Anterior cingulate cortex (tissue), 58 donors: ENCODE measurements around the gene CMIP.

Experiments
- DNase-seq, 58 donors: peaks; one replicate each; lab custom pipeline; 2025; lab: John Stamatoyannopoulos, UW

The CMIP gene

DNA sequence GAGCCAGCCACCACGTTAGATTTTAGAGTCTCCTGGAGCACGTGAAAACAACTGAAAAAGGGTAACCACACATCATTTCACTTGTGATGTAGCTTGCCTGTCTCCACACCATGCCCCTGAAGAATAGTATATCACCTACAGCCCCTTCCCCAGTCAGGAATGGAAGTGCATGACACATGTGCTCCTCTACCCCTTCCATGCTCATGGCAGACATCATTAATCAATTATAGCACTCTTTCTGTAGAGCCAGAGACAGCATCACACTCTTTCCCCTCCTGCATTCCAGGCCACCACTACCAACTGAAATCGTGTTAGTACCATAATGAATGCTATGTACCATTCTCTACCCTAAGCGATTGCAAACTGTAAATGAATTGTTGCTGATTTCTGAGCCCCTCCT, 221.0 kb downstream of the CMIP start:
- no peak for DNase-seq

DNA sequence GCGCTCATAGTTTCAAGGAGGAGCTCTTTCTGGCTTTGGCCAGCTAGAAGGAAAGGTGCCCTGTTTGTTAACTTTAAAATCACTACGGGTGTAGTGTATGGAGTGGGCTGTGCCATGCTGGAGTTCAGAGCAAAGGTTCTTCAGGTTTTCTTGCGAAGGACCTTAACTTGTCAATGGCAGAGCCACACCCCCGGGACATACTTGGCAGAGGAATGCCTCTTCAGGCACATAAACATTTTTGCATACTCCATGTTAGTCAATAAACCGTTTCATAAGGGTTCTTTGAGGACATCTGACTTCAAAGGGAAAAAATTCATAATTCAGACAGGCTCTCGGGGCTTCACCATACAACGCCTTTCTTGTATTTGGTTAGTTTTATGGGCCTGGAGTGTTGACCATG, 221.5 kb downstream of the CMIP start:
- DNase-seq: no peak

GRCh38 chr16:81668243-81669097, 223.9 kb downstream of the CMIP start:
- no peak for DNase-seq

DNA sequence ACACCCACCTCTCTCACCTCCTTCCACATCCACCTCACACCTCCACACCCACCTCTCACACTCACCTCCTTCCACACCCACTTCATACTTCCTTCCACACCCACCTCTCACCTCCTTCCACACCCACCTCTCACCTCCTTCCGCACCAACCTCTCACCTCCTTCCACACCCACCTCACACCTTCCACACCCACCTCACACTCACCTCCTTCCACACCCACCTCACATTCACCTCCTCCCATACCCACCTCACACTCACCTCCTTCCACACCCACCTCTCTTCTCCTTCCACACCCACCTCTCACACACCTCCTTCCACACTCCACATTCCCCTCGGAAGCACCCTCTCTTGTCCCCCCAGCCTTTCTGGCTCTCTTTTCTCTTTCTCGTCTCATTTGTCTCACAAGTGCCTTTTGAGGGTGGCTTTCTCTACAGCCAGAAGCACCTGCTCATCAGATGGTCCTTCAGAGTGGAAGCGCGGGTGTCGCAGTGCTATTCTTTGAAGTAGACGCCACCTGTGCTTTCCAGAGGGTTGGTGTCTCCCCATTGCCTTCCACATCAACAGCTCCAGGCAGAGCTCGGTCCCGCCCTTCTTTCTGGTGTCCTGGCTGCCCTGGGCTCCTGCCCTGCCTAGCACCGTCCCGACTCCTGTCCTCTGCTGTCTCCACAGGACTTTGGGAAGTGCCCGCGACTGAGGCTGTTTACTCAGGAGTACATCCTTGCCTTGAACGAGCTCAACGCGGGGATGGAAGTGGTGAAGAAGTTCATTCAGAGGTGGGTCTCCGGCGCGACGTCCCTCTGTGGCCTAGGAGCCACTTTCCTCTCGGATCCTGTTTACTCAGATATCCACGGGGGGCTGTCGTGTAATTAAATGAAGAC, 225.1 kb downstream of the CMIP start:
- no peak for DNase-seq

GRCh38 chr16:81671738-81672597, 227.4 kb downstream of the CMIP start:
- no peak for DNase-seq

- no peak for DNase-seq
Measured at GRCh38 chr16:81673432-81673831, 228.8 kb downstream of the CMIP start.

DNA sequence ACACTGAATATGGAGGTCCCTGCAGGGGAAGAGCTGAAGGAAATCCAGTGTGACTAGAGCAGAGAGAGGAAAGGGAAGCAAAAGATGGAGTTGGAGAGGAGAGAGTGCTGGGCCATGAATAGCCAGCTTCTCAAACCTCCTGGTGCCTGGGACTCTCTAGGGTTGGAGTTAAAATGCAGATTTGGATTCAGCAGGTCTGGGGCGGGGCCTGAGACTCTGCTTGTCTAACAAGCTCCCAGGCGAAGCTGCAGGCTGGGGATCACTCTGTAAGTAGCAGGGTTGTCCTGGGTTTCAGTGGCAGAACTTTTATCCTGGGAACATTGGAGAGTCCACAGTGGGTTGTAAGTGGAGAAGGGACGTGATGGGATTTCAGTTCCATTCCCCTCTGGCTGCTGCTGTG, 231.1 kb downstream of the CMIP start:
- no peak for DNase-seq

DNA sequence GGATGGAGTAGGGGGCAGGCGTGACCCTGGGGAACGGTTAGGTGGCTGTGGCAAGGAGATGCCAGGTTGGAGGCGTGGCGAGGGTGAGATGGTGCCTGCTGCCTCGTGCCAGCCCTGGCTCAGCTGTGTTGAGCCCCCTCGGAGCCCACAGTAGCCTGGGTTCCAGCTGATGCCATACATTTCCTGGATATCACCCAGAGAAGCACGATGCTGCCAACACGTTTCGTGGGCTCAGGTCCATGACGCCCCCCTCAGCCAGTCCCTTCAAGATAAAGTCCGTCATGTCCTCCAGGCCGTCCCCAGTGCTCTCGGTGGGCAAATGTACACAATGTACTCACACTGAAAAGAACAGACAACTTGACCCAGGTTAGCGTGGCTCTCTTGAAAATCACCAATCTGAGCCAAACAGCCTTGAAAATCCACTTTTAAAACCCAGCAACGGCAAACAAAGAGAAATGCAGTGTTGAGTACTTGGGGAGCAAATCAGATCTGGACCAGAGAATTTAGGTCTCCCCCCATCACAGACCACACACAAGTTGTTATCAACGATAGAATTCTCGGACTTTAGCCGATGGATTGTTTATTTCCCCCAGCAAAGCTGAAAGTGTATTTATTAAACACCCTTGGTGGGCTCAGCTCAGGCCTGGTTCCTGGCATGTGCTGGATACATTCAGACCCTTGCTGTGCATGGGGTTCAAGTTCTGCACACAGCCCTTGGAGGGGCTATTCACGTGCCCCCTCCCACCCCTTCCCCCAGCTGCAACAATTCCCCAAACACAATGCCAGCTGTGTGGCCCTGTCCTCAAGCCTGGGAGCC, 231.7 kb downstream of the CMIP start:
- no peak for DNase-seq

DNA sequence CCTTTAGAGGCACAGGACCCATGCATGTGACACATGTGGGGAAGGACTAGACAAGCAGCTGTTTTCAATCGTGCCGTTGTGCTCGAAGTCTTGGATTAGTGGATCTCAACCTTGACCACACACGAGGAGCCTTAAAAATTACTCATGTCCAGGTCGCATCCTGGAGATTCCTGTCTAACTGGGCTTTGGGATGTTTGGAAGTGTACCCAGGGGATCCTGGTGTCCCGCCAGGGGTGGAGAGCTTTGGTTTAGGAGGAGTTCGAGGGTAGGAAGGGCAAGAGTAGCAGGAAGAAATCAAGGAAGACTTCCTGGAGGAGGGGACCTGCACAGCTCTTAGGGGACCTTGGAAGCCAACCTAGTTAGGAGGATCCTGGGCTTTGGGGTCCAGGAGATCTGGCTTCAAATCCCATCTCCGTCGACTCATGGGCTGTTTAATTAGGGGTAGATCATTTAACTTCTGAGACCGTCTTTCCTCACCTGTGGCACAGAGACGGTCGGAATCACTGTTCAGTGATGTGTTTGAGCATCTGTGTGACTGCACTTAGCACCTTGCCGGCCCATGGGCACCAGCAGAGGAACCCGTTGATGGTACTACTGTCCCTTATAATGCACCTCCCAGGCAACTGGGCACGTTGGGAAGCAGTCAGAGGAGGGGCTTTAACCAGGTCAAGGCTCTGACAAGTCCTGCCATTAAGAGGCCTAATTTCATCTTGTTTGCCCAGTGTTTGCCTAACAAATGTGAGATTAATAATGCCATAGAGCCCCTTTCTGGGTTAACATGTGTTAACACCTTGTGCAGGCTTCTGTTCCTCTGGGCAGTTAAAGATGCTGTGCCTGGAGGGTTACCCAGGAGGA, 232.5 kb downstream of the CMIP start:
- no peak for DNase-seq

- peak in 1 of 58 donors; percentile 6 for DNase-seq
Measured at GRCh38 chr16:81678326-81679095, 233.9 kb downstream of the CMIP start.

DNA sequence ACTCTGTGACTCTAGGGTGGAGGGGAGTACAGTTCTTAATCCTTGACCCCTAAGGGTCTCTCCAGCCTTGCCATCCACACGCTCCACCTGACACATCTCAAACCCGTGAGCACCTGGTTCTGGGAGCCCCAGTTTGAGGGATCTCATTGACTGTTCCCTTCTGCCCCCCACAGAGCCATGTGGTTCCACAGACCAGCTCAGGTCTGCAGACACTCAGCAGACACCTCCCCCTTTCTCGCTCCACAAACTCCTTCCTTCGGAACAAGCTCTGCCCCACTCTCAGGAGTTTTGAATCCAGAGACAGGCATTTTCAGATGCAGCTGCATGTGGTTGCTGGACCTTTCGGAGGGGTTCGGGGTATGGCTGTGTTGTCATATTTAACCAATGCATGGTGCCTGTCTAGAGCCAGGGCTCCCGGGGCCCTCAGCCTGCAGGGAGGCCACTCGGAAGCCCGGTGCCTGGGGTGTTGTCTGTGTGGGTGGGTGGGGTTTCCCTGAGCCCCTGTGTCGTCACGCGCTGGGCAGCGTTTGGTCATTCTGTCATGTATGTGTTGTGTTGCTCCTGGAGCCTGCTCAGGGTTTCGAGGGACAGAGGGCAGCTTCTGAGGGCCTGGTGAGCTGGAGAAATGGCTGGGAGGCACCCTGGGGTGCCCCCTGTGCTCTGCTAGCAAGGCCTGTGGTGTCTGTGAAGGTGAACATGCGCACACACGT, 235.3 kb downstream of the CMIP start:
- DNase-seq: no peak

DNA sequence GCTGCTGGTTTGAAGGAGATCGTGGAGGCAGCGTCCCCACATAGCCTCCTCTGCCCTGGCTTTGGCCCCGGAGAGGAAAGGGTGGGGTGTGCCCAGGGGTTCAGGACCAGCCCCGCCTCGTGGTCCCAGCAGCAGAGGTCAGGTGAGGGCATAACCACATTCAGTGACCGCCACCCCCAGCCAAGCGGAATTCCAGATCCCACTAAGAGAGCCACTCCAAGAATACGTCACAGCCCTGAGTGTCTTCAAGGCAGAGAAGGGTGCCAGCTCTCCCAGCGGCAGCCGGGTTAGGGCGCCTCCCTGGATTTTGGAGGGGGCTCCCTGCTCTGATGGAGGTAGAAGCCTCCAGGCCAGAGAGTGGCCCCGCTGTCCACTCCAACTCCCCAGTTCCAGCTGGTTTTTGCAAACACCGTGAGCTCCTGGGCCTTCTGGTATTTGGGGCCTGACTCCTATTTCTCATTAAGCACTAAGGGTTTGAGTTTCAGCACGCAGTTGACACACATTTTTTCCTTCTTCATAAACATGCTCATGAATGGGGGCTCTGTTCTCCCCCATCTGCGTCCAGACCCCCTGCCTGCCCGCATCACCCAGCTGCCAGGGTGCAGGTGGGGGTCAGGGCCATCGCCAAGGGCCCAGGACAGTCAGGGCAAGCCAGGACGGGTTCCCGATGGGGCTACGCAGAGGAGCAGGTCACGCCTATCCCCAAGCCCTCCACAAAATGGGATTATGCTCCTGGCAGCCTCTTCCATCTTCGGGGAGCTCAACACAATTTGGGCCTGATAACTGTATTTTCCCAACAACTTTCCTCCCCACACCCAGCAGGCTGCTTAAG, 236.1 kb downstream of the CMIP start:
- peak in 1 of 58 donors; percentile 4 for DNase-seq

GRCh38 chr16:81681311-81681710, 236.7 kb downstream of the CMIP start:
- no peak for DNase-seq

GRCh38 chr16:81684242-81684837, 239.7 kb downstream of the CMIP start:
- DNase-seq: no peak

- DNase-seq: no peak
Measured at GRCh38 chr16:81684901-81685300, 240.3 kb downstream of the CMIP start.
